Upper lobe of left lung (tissue), 6 donors: Measurements from ENCODE around the gene ITGB3. TPM values are rescaled to one million over a fixed set of nuclear protein-coding genes. Genes with fewer than 3 reads are reported as not detected.

Experiments
- ATAC-seq, 2 donors: fragments of 200-7000 bp; cut with Tn5 transposase; one replicate each; pipeline ENCODE4 v1.9.1; 2022; ENCODE audit warnings: mild to moderate bottlenecking in 2 of 2, moderate library complexity in 2 of 2; ENCODE audit not compliant: low FRiP score in 2 of 2
- DNase-seq, 2 donors: peaks; one replicate each; pipeline ENCODE4 v3.0.0-alpha.2; 2019 to 2020
- H3K27ac ChIP-seq, 4 donors: fragments of 200-600 bp; sonication (generic); one replicate each; pipeline ENCODE4 v1.5.1; 2016 to 2019
- H3K27me3 ChIP-seq, 4 donors: fragments of 200-600 bp; sonication (generic); one replicate each; pipeline ENCODE4 v1.5.1; 2017 to 2019
- H3K36me3 ChIP-seq, 4 donors: fragments of 200-600 bp; sonication (generic); one replicate each; pipeline ENCODE4 v1.5.1; 2016 to 2019
- H3K4me1 ChIP-seq, 4 donors: fragments of 200-600 bp; sonication (generic); one replicate each; pipeline ENCODE4 v1.5.1; 2018 to 2019
- H3K4me3 ChIP-seq, 4 donors: fragments of 200-600 bp; sonication (generic); one replicate each; pipeline ENCODE4 v1.5.1; 2017 to 2019; ENCODE audit warnings: mild to moderate bottlenecking in 2 of 4, moderate library complexity in 1 of 4
- H3K9me3 ChIP-seq, 4 donors: fragments of 200-600 bp; sonication (generic); one replicate each; pipeline ENCODE4 v1.5.1; 2018 to 2019
- CTCF ChIP-seq, 6 experiments: fragments of 450-650 bp in 4 of 6; fragments of 200-600 bp in 2 of 6; sonication (generic) in 2 of 6; IDR thresholded peaks; one replicate each; pipeline ENCODE4 v1.5.1; 2016 to 2019; ENCODE audit warnings: antibody characterized with exemption in 6 of 6
- EP300 ChIP-seq, 4 donors: sonication (generic); formaldehyde crosslinking; IDR thresholded peaks; one replicate each; pipeline ENCODE4 v1.5.1; 2017; ENCODE audit warnings: antibody characterized with exemption in 4 of 4, control low read depth in 2 of 4
- POLR2A ChIP-seq, 4 donors: fragments of 450-650 bp; IDR thresholded peaks; one replicate each; pipeline ENCODE4 v1.5.1; 2016 to 2017; ENCODE audit warnings: antibody characterized with exemption in 4 of 4, mild to moderate bottlenecking in 2 of 4
- POLR2AphosphoS5 ChIP-seq, 2 donors: sonication (generic); formaldehyde crosslinking; IDR thresholded peaks; one replicate each; pipeline ENCODE4 v1.5.1; 2017; ENCODE audit warnings: antibody characterized with exemption in 2 of 2
- WGBS, 2 donors: methylation state at CpG; one replicate each; pipeline ENCODE4 v1.1.5; 2017 to 2018; 5-methylcytosine and 5-hydroxymethylcytosine counted together
- total RNA-seq, 6 donors: library from RNA; depleted of rRNA in 4 of 6; stranded (reverse); fragments of >200 nt in 4 of 6; gene quantifications; one replicate each; pipeline versions ENCODE4 v1.1.0 to v1.2.1, GENCODE V29; 2016 to 2021
- donor health status: DM: no; HTN: no; CAD: no; lungs with moderate emphysema.
- donor health status: DM: no; HTN: yes; CAD: no; lungs with severe emphysema.

The ITGB3 gene
- total RNA-seq, 6 donors from 2014 or later = 3.4 to 17.8 (median 9.8) TPM

GRCh38 chr17:47239967-47240651 lies 13.5 kb upstream of the ITGB3 start:
- no peak overlapping the region for H3K4me3 ChIP-seq
- H3K36me3 ChIP-seq = no peaks in the 10 kb centered on the region
- no peaks in the 10 kb centered on the region for H3K27me3 ChIP-seq
- peaks cover 12 to 18% (median 15%) of the 10 kb centered on the region in 4 donors for H3K4me1 ChIP-seq
- TF ChIP-seq CTCF (IDR thresholded peaks at IDR 0.05) = no peak
- no peak for TF ChIP-seq POLR2A (IDR thresholded peaks at IDR 0.05)
- peak; percentile 39 to 85 for TF ChIP-seq POLR2AphosphoS5 (IDR thresholded peaks at IDR 0.05)
- peak in 1 of 4 donors; percentile 56 for TF ChIP-seq EP300 (IDR thresholded peaks at IDR 0.05)
- ATAC-seq (peak; percentile 65 to 85), DNase-seq (peak; percentile 6 to 70)
- H3K27ac ChIP-seq = peak overlapping the region; percentile 53 to 79 (median 74)
- WGBS, 2 donors = 36 to 43% methylated on average over 3 of the region's 3 CpGs
- H3K9me3 ChIP-seq = no peaks in the 10 kb centered on the region

GRCh38 chr17:47240806-47241205 lies 12.8 kb upstream of the ITGB3 start:
- no peak for DNase-seq
- H3K27me3 ChIP-seq = no peaks in the 10 kb centered on the region
- TF ChIP-seq CTCF (IDR thresholded peaks at IDR 0.05) (no peak), POLR2A (IDR thresholded peaks at IDR 0.05) (no peak), EP300 (IDR thresholded peaks at IDR 0.05) (no peak)
- no peak for ATAC-seq
- H3K4me1 ChIP-seq = peaks cover 12 to 18% (median 15%) of the 10 kb centered on the region in 4 donors
- WGBS, 2 donors = 69 to 81% methylated on average over 3 of the region's 3 CpGs
- H3K9me3 ChIP-seq = no peaks in the 10 kb centered on the region
- no peaks in the 10 kb centered on the region for H3K36me3 ChIP-seq
- no peak overlapping the region for H3K4me3 ChIP-seq
- H3K27ac ChIP-seq = peak overlapping the region in 3 of 4 donors; percentile 53 to 75 (median 73)

DNA sequence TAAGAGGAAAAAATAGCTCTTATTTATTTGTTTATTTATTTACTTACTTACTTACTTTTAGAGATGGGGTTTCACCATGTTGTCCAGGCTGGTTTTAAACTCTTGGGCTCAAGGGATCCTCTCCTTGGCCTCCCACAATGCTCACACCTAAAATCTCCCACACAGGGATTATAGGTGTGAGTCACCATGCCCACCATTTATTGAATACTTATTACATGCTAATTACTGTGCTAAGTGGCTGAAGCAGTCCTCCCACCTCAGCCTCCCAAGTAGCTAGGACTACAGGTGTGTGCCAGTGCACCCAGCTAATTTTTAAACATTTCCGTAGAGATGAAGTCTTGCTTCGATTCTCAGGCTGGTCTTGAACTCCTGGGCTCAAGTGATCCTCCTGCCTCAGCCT lies 11.0 kb upstream of the ITGB3 start:
- ATAC-seq (no peak), DNase-seq (no peak)
- H3K27me3 ChIP-seq = no peaks in the 10 kb centered on the region
- no peaks in the 10 kb centered on the region for H3K36me3 ChIP-seq
- WGBS, 2 donors = 92 to 100% methylated on average over 1 to 2 of the region's 2 CpGs
- H3K27ac ChIP-seq = no peak overlapping the region
- H3K4me3 ChIP-seq = no peak overlapping the region
- peaks cover 12 to 18% (median 15%) of the 10 kb centered on the region in 4 donors for H3K4me1 ChIP-seq
- no peaks in the 10 kb centered on the region for H3K9me3 ChIP-seq
- TF ChIP-seq POLR2A (IDR thresholded peaks at IDR 0.05) = no peak

- WGBS, 2 donors = 79 to 86% methylated on average over 9 of the region's 9 CpGs
- TF ChIP-seq CTCF (IDR thresholded peaks at IDR 0.05) (no peak), POLR2AphosphoS5 (IDR thresholded peaks at IDR 0.05) (no peak), POLR2A (IDR thresholded peaks at IDR 0.05) (no peak), EP300 (IDR thresholded peaks at IDR 0.05) (no peak)
Measured at GRCh38 chr17:47243737-47244598, 9.7 kb upstream of the ITGB3 start.

GRCh38 chr17:47244697-47245096 lies 8.9 kb upstream of the ITGB3 start:
- WGBS, 2 donors = 80 to 91% methylated on average over 1 to 2 of the region's 2 CpGs
- no peak overlapping the region for H3K27ac ChIP-seq
- peaks cover 8 to 15% (median 12%) of the 10 kb centered on the region in 4 donors for H3K4me1 ChIP-seq
- ATAC-seq (no peak), DNase-seq (no peak)
- no peaks in the 10 kb centered on the region for H3K9me3 ChIP-seq
- H3K27me3 ChIP-seq = no peaks in the 10 kb centered on the region
- H3K36me3 ChIP-seq = no peaks in the 10 kb centered on the region
- TF ChIP-seq POLR2AphosphoS5 (IDR thresholded peaks at IDR 0.05) (no peak), EP300 (IDR thresholded peaks at IDR 0.05) (no peak), CTCF (IDR thresholded peaks at IDR 0.05) (no peak), POLR2A (IDR thresholded peaks at IDR 0.05) (no peak)
- no peak overlapping the region for H3K4me3 ChIP-seq

More at GRCh38 chr17:47243737-47244598, 9.7 kb upstream of the ITGB3 start:
- Histone ChIP-seq H3K9me3 (no peaks in the 10 kb centered on the region), H3K27ac (no peak overlapping the region), H3K4me1 (peaks cover 12 to 18% (median 15%) of the 10 kb centered on the region in 4 donors), H3K36me3 (no peaks in the 10 kb centered on the region), H3K27me3 (no peaks in the 10 kb centered on the region), H3K4me3 (no peak overlapping the region)
- DNase-seq (peak in 1 of 2 donors; percentile 24), ATAC-seq (peak in 1 of 2 donors; percentile 19)
